Right renal cortex interstitium (tissue), 3 donors: Measurements from ENCODE around the gene STAP1. TPM values are rescaled to one million over a fixed set of nuclear protein-coding genes. Genes with fewer than 3 reads are reported as not detected.
"Not testable (repeated sequence)": the region's sequence is repeated elsewhere in the genome, so short reads cannot be mapped to it uniquely, and the experiment has no call there.

ENCODE experiments used
- DNase-seq, 3 donors: peaks; one replicate each; pipeline ENCODE4 v3.0.0-alpha.2; 2013; ENCODE audit warnings: low read depth in 3 of 3, low spot score in 2 of 3
- polyA plus RNA-seq, 3 donors: library from polyadenylated mRNA; unstranded; fragments of 120-200 nt; gene quantifications; one replicate each; pipeline ENCODE4 v1.2.1, GENCODE V29; 2013; ENCODE audit not compliant: insufficient read length in 3 of 3

STAP1 gene
- polyA plus RNA-seq, 3 donors, result 0.23 to 0.37 (median 0.24) TPM

DNA sequence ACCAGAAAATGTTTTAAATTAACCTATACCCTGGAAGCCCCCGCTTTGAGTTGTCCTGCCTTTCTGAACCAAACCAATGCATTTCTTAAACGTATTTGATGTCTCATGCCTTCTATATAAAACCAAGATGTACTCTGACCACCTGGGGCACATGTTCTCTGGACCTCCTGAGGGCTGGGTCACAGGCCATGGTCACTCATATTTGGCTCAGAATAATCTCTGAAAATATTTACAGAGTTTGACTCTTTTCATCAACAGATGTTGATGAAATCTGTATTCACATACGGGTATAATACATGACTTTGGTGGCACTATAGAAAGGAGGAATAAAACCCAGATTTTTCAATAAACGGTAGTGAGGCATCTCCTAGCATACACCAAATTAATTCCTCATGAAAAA is 55.7 kb downstream of the STAP1 start:
- no peak for DNase-seq

GRCh38 chr4:67615119-67615518 is 56.6 kb downstream of the STAP1 start:
- no peak for DNase-seq

- DNase-seq, result no peak
Observed at GRCh38 chr4:67616478-67616877, 58.0 kb downstream of the STAP1 start.

DNA sequence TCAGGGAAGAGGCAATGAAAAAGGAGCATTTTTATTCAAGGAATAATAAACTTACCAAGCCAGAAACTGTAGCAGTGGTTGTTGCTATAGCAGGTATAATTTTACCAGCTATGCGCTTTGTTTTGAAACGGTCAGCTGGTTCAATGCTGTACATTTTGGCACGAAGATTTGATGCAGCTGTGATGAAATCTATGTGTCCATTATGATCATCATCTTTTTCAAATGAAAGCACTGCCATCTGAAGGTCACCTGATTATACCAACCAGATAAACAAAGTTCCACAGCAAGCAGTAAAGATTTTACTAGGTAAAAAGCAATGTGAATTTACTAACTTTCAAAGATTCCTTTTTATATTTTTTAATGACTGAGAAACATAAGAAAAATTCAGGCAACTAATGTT is 66.4 kb downstream of the STAP1 start:
- DNase-seq, result no peak

DNA sequence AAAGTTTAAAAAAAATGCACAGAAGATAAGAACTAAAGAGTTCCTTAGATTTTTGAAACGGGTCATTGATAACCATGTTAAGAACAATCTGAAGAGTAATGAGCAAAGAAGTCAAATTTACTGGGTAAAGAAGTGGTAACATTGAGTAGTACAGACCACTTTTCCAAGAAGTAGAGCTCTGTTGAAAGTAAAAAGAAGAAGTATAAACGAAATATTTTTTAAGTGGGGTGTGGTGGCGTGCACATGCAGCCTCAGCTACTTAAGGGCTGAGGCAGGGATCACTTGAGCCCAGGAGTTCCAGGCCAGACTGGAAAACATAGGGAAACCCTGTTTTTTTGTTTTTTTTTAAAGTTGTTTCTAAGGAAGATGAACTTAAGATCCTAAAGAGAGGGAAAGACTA is 74.0 kb downstream of the STAP1 start:
- DNase-seq, result no peak

DNA sequence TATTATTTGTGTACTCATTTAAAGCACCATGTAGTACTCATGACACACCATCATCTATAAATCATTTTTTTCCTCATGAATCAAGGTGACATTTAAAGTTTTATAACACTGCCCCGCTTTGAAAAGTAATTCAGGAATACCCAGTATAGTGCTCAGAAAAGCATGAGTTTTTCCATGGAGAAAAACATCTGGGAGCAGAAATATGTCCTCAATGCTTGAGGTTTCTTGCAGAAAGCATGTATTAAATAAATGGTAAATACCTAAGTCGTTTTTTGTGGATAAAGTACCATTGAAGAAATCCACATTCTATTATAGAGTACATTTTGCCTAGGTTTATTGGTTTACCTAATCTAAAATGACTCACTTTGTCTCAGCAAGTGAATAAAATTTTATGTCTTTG is 76.2 kb downstream of the STAP1 start:
- no peak for DNase-seq

GRCh38 chr4:67635331-67635730 is 76.8 kb downstream of the STAP1 start:
- no peak for DNase-seq

- not testable (repeated sequence) for DNase-seq
Observed at GRCh38 chr4:67636978-67637377, 78.5 kb downstream of the STAP1 start.

DNA sequence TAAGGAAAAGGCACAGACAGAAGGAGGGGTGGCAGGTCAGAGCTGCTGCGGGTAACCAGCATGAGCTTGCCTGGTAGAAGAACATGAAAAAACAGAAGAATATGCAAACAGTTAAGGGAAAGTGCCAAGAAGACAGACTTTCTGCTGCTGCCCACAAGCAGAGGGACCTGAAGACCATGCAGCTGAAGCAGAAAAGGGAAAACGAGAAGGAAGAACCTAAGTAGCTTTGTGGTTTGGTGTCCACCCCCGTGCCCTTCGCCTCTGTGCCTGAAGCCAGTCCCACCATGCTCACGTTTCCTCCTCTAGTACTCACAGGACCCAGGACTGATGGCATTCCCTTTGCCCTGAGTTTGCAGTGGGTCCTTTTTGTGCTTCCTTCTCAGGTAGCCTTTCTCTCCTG is 79.6 kb downstream of the STAP1 start:
- DNase-seq, result no peak

GRCh38 chr4:67651536-67651935 is 93.0 kb downstream of the STAP1 start:
- no peak for DNase-seq

Other genes starting within 250 kb of the STAP1 start
- 10 to 100 TPM; 26.2 to 28.9 (median 28.1) TPM for gene CENPC, start 13.2 kb upstream of the STAP1 start, polyA plus RNA-seq
- 10 to 100 TPM; 58.1 to 65.1 (median 63.0) TPM for gene UBA6, start 142.4 kb downstream of the STAP1 start, polyA plus RNA-seq
- under 1 TPM; 0.35 to 0.46 (median 0.36) TPM for gene GNRHR, start 195.7 kb downstream of the STAP1 start, polyA plus RNA-seq